ENCODE measurements around the gene GFI1.
"Not testable (repeated sequence)": the region's sequence is repeated elsewhere in the genome, so short reads cannot be mapped to it uniquely, and the experiment has no call there.

GFI1 gene

GRCh38 chr1:92486251-92487077 is at the start of gene GFI1:
Gene GFI1, minus strand, starts transcription at chr1:92486925. Its CDS starts 3,438 bp downstream, at chr1:92483487.
- DNase-seq: peak; percentile 26

GRCh38 chr1:92532371-92532770 is 45.6 kb upstream of the GFI1 start:
- in situ Hi-C loops (cut with HindIII; ENCODE audit: low pct_ligation_motif_present, low pct_unique_long_range_greater_than_20kb, low sequenced_read_pairs); DNase-seq: not testable (repeated sequence)

More at GRCh38 chr1:92486251-92487077, at the start of gene GFI1:
- in situ Hi-C loops (cut with HindIII; ENCODE audit: low pct_ligation_motif_present, low pct_unique_long_range_greater_than_20kb, low sequenced_read_pairs): no loop called here

- DNase-seq; in situ Hi-C loops (cut with HindIII; ENCODE audit: low pct_ligation_motif_present, low pct_unique_long_range_greater_than_20kb, low sequenced_read_pairs): not testable (repeated sequence)
These were observed 45.2 kb upstream of the GFI1 start for GRCh38 chr1:92531939-92532338.

- in situ Hi-C loops (cut with HindIII; ENCODE audit: low pct_ligation_motif_present, low pct_unique_long_range_greater_than_20kb, low sequenced_read_pairs): no loop called here
- no peak for DNase-seq
These were observed 40.9 kb upstream of the GFI1 start for GRCh38 chr1:92527670-92528069.

GRCh38 chr1:92524944-92525590 is 38.3 kb upstream of the GFI1 start:
- DNase-seq; in situ Hi-C loops (cut with HindIII; ENCODE audit: low pct_ligation_motif_present, low pct_unique_long_range_greater_than_20kb, low sequenced_read_pairs): not testable (repeated sequence)

GRCh38 chr1:92519043-92519442 is 32.3 kb upstream of the GFI1 start:
- in situ Hi-C loops (cut with HindIII; ENCODE audit: low pct_ligation_motif_present, low pct_unique_long_range_greater_than_20kb, low sequenced_read_pairs): no loop called here
- DNase-seq: no peak

- in situ Hi-C loops (cut with HindIII; ENCODE audit: low pct_ligation_motif_present, low pct_unique_long_range_greater_than_20kb, low sequenced_read_pairs): no loop called here
- no peak for DNase-seq
These were observed 29.8 kb upstream of the GFI1 start for GRCh38 chr1:92516574-92516973.

GRCh38 chr1:92515796-92516201 is 29.1 kb upstream of the GFI1 start:
- DNase-seq: no peak
- in situ Hi-C loops (cut with HindIII; ENCODE audit: low pct_ligation_motif_present, low pct_unique_long_range_greater_than_20kb, low sequenced_read_pairs): no loop called here

- no peak for DNase-seq
- in situ Hi-C loops (cut with HindIII; ENCODE audit: low pct_ligation_motif_present, low pct_unique_long_range_greater_than_20kb, low sequenced_read_pairs): no loop called here
These were observed 24.8 kb upstream of the GFI1 start for GRCh38 chr1:92511541-92511940.

- in situ Hi-C loops (cut with HindIII; ENCODE audit: low pct_ligation_motif_present, low pct_unique_long_range_greater_than_20kb, low sequenced_read_pairs): no loop called here
- no peak for DNase-seq
These were observed 22.9 kb upstream of the GFI1 start for GRCh38 chr1:92509619-92510018.

GRCh38 chr1:92505015-92505692 is 18.4 kb upstream of the GFI1 start:
- in situ Hi-C loops (cut with HindIII; ENCODE audit: low pct_ligation_motif_present, low pct_unique_long_range_greater_than_20kb, low sequenced_read_pairs): no loop called here
- no peak for DNase-seq

- DNase-seq: no peak
- in situ Hi-C loops (cut with HindIII; ENCODE audit: low pct_ligation_motif_present, low pct_unique_long_range_greater_than_20kb, low sequenced_read_pairs): no loop called here
These were observed 17.7 kb upstream of the GFI1 start for GRCh38 chr1:92504291-92505014.

GRCh38 chr1:92503926-92504285 is 17.2 kb upstream of the GFI1 start:
- no peak for DNase-seq
- in situ Hi-C loops (cut with HindIII; ENCODE audit: low pct_ligation_motif_present, low pct_unique_long_range_greater_than_20kb, low sequenced_read_pairs): no loop called here

- no peak for DNase-seq
These were observed 16.6 kb upstream of the GFI1 start for GRCh38 chr1:92503043-92503925.

GRCh38 chr1:92502247-92502646 is 15.5 kb upstream of the GFI1 start:
- no peak for DNase-seq
- in situ Hi-C loops (cut with HindIII; ENCODE audit: low pct_ligation_motif_present, low pct_unique_long_range_greater_than_20kb, low sequenced_read_pairs): no loop called here

More at GRCh38 chr1:92503043-92503925, 16.6 kb upstream of the GFI1 start:
- in situ Hi-C loops (cut with HindIII; ENCODE audit: low pct_ligation_motif_present, low pct_unique_long_range_greater_than_20kb, low sequenced_read_pairs): no loop called here

- no peak for DNase-seq
- in situ Hi-C loops (cut with HindIII; ENCODE audit: low pct_ligation_motif_present, low pct_unique_long_range_greater_than_20kb, low sequenced_read_pairs): no loop called here
These were observed 13.8 kb upstream of the GFI1 start for GRCh38 chr1:92500552-92500951.

- in situ Hi-C loops (cut with HindIII; ENCODE audit: low pct_ligation_motif_present, low pct_unique_long_range_greater_than_20kb, low sequenced_read_pairs): no loop called here
- DNase-seq: no peak
These were observed 8.8 kb upstream of the GFI1 start for GRCh38 chr1:92495392-92496063.

All from ACHN (cell line).